Cardiac fibroblast (primary cell): Measurements from ENCODE around the gene ENAH.

Experiments used
- DNase-seq, 2 donors: peaks; one replicate each; pipeline versions ENCODE4 v3.0.0 to v3.0.0-alpha.2; 2010; ENCODE audit warnings: low read depth in 2 of 2
- H3K4me3 ChIP-seq, 2 donors: replicated peaks in 1 of 2; 1 replicate in 1 of 2; 2 replicates in 1 of 2; pipeline ENCODE4 v1.5.1; 2011; ENCODE audit warnings: low read depth in 2 of 2, low read length in 2 of 2, mild to moderate bottlenecking in 2 of 2, moderate library complexity in 1 of 2
- CTCF ChIP-seq: IDR thresholded peaks from one replicate; pipeline ENCODE4 v1.5.1; 2011; ENCODE audit warnings: low read depth, mild to moderate bottlenecking, low read length, inconsistent platforms

The ENAH gene

GRCh38 chr1:225493591-225494246 is 159.2 kb downstream of the ENAH start:
- TF ChIP-seq CTCF: no peak
- H3K4me3 ChIP-seq: no peak overlapping the region
- DNase-seq: no peak

GRCh38 chr1:225488676-225489075 is 164.2 kb downstream of the ENAH start:
- no peak overlapping the region for H3K4me3 ChIP-seq
- TF ChIP-seq CTCF: no peak
- no peak for DNase-seq

GRCh38 chr1:225486856-225487255 is 166.1 kb downstream of the ENAH start:
- no peak for TF ChIP-seq CTCF
- no peak for DNase-seq
- no peak overlapping the region for H3K4me3 ChIP-seq

- no peak for TF ChIP-seq CTCF
- no peak for DNase-seq
- H3K4me3 ChIP-seq: no peak overlapping the region
Measured at GRCh38 chr1:225485991-225486530, 166.9 kb downstream of the ENAH start.

GRCh38 chr1:225485226-225485625 is 167.7 kb downstream of the ENAH start:
- no peak for DNase-seq
- no peak for TF ChIP-seq CTCF
- no peak overlapping the region for H3K4me3 ChIP-seq

GRCh38 chr1:225484657-225485214 is 168.2 kb downstream of the ENAH start:
- no peak overlapping the region for H3K4me3 ChIP-seq
- DNase-seq: no peak
- TF ChIP-seq CTCF: no peak
